ENCODE results near the gene UGT1A3. TPM values are rescaled to one million over a fixed set of nuclear protein-coding genes. Genes with fewer than 3 reads are reported as not detected.

UGT1A3 gene
- polyA plus RNA-seq, 1 donor (not counting 4 experiments of a cell fraction or from before 2014, with no cell fraction given): 3.2 TPM

DNA sequence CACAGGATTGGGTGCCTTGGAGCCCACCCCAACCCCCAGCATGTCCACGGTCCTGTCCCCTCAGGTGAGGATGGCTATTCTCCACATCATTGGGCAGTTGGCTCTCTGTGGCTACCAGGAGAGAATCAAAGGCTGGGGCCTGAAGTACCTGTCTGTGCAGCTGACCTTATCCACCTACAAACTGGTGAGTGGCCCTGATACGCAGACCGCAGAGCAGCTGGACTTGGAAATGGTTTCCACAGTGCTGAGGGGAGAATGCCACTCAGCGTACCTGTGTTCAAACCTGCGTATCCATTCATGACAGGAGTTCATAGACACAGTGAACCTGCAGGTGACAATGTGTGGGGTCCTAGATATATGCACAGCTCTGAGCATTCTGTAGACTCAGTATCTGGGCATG lies 70.9 kb downstream of the UGT1A3 start:
- Histone ChIP-seq H3K4me2 (ENCODE audit: control insufficient read depth, extremely low read depth, insufficient read depth, low read depth, low read length) (no peak overlapping the region), H3K9me1 (ENCODE audit: control insufficient read depth, extremely low read depth, insufficient read depth, low read length) (no peaks in the 10 kb centered on the region), H3K4me1 (ENCODE audit: control insufficient read depth, extremely low read depth, insufficient read depth, low read length) (peaks cover 9% of the 10 kb centered on the region), H3K27me3 (ENCODE audit: control insufficient read depth, extremely low read depth, insufficient read depth, low read length) (peaks cover 6% of the 10 kb centered on the region), H3K9ac (ENCODE audit: control insufficient read depth, extremely low read depth, insufficient read depth, low read length) (no peak overlapping the region), H3K27ac (ENCODE audit: control insufficient read depth, insufficient read depth, low read length) (no peak overlapping the region), H3K9me3 (ENCODE audit: control insufficient read depth, low read depth, low read length) (no peaks in the 10 kb centered on the region), H3K4me3 (ENCODE audit: control insufficient read depth in 2 of 3, extremely low read depth in 1 of 3, insufficient read depth in 2 of 3, low read depth in 1 of 3, low read length in 3 of 3) (no peak overlapping the region), H4K20me1 (ENCODE audit: control insufficient read depth, extremely low read depth, insufficient read depth, low read length) (no peaks in the 10 kb centered on the region), H3K79me2 (ENCODE audit: control insufficient read depth, insufficient read depth, low read length) (no peaks in the 10 kb centered on the region), H2AFZ (ENCODE audit: control insufficient read depth, low read length) (no peak overlapping the region), H3K36me3 (ENCODE audit: control insufficient read depth in 2 of 2, extremely low read depth in 1 of 2, insufficient read depth in 2 of 2, low read length in 2 of 2) (no peaks in the 10 kb centered on the region)
- FAIRE-seq (no peak), DNase-seq (ENCODE audit: low read depth, low spot score) (no peak)
- dilution Hi-C loops (cut with MboI; ENCODE audit: extremely low pct_ligation_motif_present, low sequenced_read_pairs): no loop called here
- TF ChIP-seq EZH2 (IDR thresholded peaks at IDR 0.05; ENCODE audit: low read length): no peak
- TF ChIP-seq, protein P1, sequence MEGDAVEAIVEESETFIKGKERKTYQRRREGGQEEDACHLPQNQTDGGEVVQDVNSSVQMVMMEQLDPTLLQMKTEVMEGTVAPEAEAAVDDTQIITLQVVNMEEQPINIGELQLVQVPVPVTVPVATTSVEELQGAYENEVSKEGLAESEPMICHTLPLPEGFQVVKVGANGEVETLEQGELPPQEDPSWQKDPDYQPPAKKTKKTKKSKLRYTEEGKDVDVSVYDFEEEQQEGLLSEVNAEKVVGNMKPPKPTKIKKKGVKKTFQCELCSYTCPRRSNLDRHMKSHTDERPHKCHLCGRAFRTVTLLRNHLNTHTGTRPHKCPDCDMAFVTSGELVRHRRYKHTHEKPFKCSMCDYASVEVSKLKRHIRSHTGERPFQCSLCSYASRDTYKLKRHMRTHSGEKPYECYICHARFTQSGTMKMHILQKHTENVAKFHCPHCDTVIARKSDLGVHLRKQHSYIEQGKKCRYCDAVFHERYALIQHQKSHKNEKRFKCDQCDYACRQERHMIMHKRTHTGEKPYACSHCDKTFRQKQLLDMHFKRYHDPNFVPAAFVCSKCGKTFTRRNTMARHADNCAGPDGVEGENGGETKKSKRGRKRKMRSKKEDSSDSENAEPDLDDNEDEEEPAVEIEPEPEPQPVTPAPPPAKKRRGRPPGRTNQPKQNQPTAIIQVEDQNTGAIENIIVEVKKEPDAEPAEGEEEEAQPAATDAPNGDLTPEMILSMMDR (optimal IDR thresholded peaks at IDR 0.05 in 1 of 3, IDR thresholded peaks at IDR 0.05 in 1 of 3, conservative IDR thresholded peaks at IDR 0.05 in 1 of 3; ENCODE audit: extremely low read depth in 1 of 3, insufficient read depth in 2 of 3, low read length in 3 of 3): no peak

DNA sequence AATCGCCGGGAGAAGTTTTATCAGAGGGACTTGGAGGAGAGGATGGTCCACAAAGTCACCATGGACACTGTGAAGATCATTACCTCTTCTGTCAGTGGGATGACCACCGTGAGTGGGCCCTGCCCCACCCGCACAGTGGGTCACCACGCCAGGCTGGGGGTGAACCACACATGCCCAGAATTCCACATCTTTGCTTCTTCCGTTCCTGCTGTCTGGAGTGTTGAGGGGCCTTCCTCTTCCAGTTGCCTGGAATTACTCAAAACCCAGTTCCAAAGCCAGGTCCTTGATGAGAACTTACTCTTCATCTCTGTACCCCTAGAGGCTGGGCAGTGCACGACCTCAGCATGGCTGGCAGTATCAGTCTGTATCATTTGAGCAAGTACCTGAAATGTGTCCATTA lies 71.4 kb downstream of the UGT1A3 start:
- H3K36me3 ChIP-seq (ENCODE audit: control insufficient read depth in 2 of 2, extremely low read depth in 1 of 2, insufficient read depth in 2 of 2, low read length in 2 of 2): no peaks in the 10 kb centered on the region
- FAIRE-seq (no peak), DNase-seq (ENCODE audit: low read depth, low spot score) (no peak)
- H3K9me3 ChIP-seq (ENCODE audit: control insufficient read depth, low read depth, low read length): no peaks in the 10 kb centered on the region
- dilution Hi-C loops (cut with MboI; ENCODE audit: extremely low pct_ligation_motif_present, low sequenced_read_pairs): no loop called here
- peaks cover 9% of the 10 kb centered on the region for H3K4me1 ChIP-seq (ENCODE audit: control insufficient read depth, extremely low read depth, insufficient read depth, low read length)
- no peaks in the 10 kb centered on the region for H3K9me1 ChIP-seq (ENCODE audit: control insufficient read depth, extremely low read depth, insufficient read depth, low read length)
- H3K4me2 ChIP-seq (ENCODE audit: control insufficient read depth, extremely low read depth, insufficient read depth, low read depth, low read length): no peak overlapping the region
- no peak overlapping the region for H3K27ac ChIP-seq (ENCODE audit: control insufficient read depth, insufficient read depth, low read length)
- TF ChIP-seq, protein P1 (optimal IDR thresholded peaks at IDR 0.05 in 1 of 3, IDR thresholded peaks at IDR 0.05 in 1 of 3, conservative IDR thresholded peaks at IDR 0.05 in 1 of 3; ENCODE audit: extremely low read depth in 1 of 3, insufficient read depth in 2 of 3, low read length in 3 of 3): no peak
- no peak for TF ChIP-seq EZH2 (IDR thresholded peaks at IDR 0.05; ENCODE audit: low read length)
- H3K9ac ChIP-seq (ENCODE audit: control insufficient read depth, extremely low read depth, insufficient read depth, low read length): no peak overlapping the region
- H2AFZ ChIP-seq (ENCODE audit: control insufficient read depth, low read length): no peak overlapping the region
- no peaks in the 10 kb centered on the region for H3K79me2 ChIP-seq (ENCODE audit: control insufficient read depth, insufficient read depth, low read length)
- no peaks in the 10 kb centered on the region for H4K20me1 ChIP-seq (ENCODE audit: control insufficient read depth, extremely low read depth, insufficient read depth, low read length)
- H3K27me3 ChIP-seq (ENCODE audit: control insufficient read depth, extremely low read depth, insufficient read depth, low read length): peaks cover 10% of the 10 kb centered on the region
- H3K4me3 ChIP-seq (ENCODE audit: control insufficient read depth in 2 of 3, extremely low read depth in 1 of 3, insufficient read depth in 2 of 3, low read depth in 1 of 3, low read length in 3 of 3): no peak overlapping the region
